GM19468 (cell line): ENCODE data around the gene NLRP12.
"Not testable (repeated sequence)": the region's sequence is repeated elsewhere in the genome, so short reads cannot be mapped to it uniquely, and the experiment has no call there.

Experiments used
- ATAC-seq: cut with Tn5 transposase; IDR thresholded peaks from one replicate; pipeline ENCODE4 v1.9.1; 2021; ENCODE audit warnings: mild to moderate bottlenecking, moderate library complexity, moderate number of reproducible peaks; ENCODE audit not compliant: unreplicated experiment; ENCODE audit errors: extremely low read depth

NLRP12 gene

GRCh38 chr19:53824134-53824611, at the start of gene NLRP12:
TSS of gene NLRP12 (minus strand) at chr19:53824314. CDS start at chr19:53824174, 140 bp downstream.
- ATAC-seq: no peak

- ATAC-seq: no peak
These were observed 48.6 kb upstream of the NLRP12 start for GRCh38 chr19:53872762-53873161.

- no peak for ATAC-seq
These were observed 47.3 kb upstream of the NLRP12 start for GRCh38 chr19:53871454-53871853.

- ATAC-seq: no peak
These were observed 46.4 kb upstream of the NLRP12 start for GRCh38 chr19:53870485-53870844.

- ATAC-seq: not testable (repeated sequence)
These were observed 45.8 kb upstream of the NLRP12 start for GRCh38 chr19:53869805-53870484.

- no peak for ATAC-seq
These were observed 45.0 kb upstream of the NLRP12 start for GRCh38 chr19:53868892-53869804.

- no peak for ATAC-seq
These were observed 44.2 kb upstream of the NLRP12 start for GRCh38 chr19:53868091-53868891.

GRCh38 chr19:53867225-53868090, 43.3 kb upstream of the NLRP12 start, which contains the start of gene MYADM:
TSS of gene MYADM (plus strand) at chr19:53867883. CDS start at chr19:53873530, 5,647 bp downstream.
- peak; percentile 44 for ATAC-seq

GRCh38 chr19:53866865-53867224, 42.7 kb upstream of the NLRP12 start:
- ATAC-seq: no peak

- no peak for ATAC-seq
These were observed 42.1 kb upstream of the NLRP12 start for GRCh38 chr19:53865918-53866864.

- no peak for ATAC-seq
These were observed 41.4 kb upstream of the NLRP12 start for GRCh38 chr19:53865523-53865917.

GRCh38 chr19:53864308-53864836, 40.3 kb upstream of the NLRP12 start:
- ATAC-seq: no peak

GRCh38 chr19:53853707-53854106, 29.6 kb upstream of the NLRP12 start:
- no peak for ATAC-seq

GRCh38 chr19:53849237-53849676, 25.1 kb upstream of the NLRP12 start:
- ATAC-seq: no peak

- ATAC-seq: no peak
These were observed 23.4 kb upstream of the NLRP12 start for GRCh38 chr19:53847555-53847954.

- ATAC-seq: no peak
These were observed 20.7 kb upstream of the NLRP12 start for GRCh38 chr19:53844849-53845246.

- not testable (repeated sequence) for ATAC-seq
These were observed 16.8 kb upstream of the NLRP12 start for GRCh38 chr19:53840914-53841313.

- not testable (repeated sequence) for ATAC-seq
These were observed 16.1 kb upstream of the NLRP12 start for GRCh38 chr19:53840241-53840640.
